ENCODE measurements around the gene CARF. TPM values are rescaled to one million over a fixed set of nuclear protein-coding genes. Genes with fewer than 3 reads are reported as not detected.

CARF gene
- total and polyA plus RNA-seq, 2 of the 13 experiments (the other 11 are each of a cell fraction or from before 2014, with no cell fraction given) = 3.0 to 5.4 TPM

DNA sequence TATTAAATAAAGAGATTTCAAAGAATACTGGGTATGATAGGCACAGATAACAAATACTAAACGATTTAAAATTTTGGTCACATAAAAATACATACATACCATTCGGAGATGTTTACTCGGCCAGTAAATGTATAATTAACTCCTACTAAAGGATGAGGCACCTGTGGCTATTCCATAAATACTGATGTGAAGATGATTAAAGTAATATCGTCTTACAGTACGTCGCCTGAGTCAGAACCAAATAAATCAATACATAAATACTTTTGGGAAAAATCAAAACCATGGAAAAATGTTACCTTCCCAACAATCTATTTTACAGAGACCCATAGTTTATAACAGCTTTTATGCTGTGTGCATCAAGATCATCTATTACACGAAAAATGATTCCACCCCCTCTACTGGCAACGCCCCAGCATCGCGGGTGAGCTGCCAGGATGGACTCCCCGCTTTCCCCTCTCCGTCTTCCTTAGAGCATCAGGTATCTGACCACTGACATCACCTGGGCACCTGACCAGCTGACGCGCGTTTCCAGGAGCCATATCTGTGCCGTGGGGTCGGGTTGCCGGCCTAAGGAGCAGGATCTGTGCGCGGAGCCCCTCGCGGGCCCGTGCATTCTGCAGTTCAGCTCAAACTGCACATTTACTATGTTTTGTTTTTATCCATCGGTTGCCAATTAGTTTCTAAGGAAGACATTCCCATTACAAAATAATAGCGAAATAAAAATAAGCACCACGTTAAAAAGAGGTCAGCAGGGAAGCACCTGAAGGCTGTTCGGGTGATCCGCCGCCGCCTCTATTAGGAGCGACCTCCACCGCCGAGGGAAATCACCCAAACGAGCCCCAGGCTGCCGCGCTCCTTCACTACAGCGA, 41.4 kb upstream of the CARF start (continued):
- TF ChIP-seq, protein P1, sequence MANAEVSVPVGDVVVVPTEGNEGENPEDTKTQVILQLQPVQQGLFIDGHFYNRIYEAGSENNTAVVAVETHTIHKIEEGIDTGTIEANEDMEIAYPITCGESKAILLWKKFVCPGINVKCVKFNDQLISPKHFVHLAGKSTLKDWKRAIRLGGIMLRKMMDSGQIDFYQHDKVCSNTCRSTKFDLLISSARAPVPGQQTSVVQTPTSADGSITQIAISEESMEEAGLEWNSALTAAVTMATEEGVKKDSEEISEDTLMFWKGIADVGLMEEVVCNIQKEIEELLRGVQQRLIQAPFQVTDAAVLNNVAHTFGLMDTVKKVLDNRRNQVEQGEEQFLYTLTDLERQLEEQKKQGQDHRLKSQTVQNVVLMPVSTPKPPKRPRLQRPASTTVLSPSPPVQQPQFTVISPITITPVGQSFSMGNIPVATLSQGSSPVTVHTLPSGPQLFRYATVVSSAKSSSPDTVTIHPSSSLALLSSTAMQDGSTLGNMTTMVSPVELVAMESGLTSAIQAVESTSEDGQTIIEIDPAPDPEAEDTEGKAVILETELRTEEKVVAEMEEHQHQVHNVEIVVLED (CRISPR knock-in tag; IDR thresholded peaks at IDR 0.05; ENCODE audit: borderline replicate concordance) = peak; percentile 28; the same call in 1 of the 2 replicates
- TF ChIP-seq ZNF101 (CRISPR knock-in tag; IDR thresholded peaks at IDR 0.05; ENCODE audit: borderline replicate concordance, low read depth) = no peak
- TF ChIP-seq ZBTB20 (CRISPR knock-in tag; IDR thresholded peaks at IDR 0.05; ENCODE audit: borderline replicate concordance, low read depth) = peak; percentile 50; the same call in 1 of the 2 replicates
- TF ChIP-seq, protein P2, sequence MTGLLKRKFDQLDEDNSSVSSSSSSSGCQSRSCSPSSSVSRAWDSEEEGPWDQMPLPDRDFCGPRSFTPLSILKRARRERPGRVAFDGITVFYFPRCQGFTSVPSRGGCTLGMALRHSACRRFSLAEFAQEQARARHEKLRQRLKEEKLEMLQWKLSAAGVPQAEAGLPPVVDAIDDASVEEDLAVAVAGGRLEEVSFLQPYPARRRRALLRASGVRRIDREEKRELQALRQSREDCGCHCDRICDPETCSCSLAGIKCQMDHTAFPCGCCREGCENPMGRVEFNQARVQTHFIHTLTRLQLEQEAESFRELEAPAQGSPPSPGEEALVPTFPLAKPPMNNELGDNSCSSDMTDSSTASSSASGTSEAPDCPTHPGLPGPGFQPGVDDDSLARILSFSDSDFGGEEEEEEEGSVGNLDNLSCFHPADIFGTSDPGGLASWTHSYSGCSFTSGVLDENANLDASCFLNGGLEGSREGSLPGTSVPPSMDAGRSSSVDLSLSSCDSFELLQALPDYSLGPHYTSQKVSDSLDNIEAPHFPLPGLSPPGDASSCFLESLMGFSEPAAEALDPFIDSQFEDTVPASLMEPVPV (CRISPR knock-in tag; IDR thresholded peaks at IDR 0.05) = peak; percentile 15; the same call in 1 of the 2 replicates
- no peak for TF ChIP-seq PAWR (CRISPR knock-in tag; IDR thresholded peaks at IDR 0.05; ENCODE audit: borderline replicate concordance)
- no peak for TF ChIP-seq IKZF5 (CRISPR knock-in tag; IDR thresholded peaks at IDR 0.05)
- peak; percentile 31; the same call in 1 of the 2 replicates for TF ChIP-seq ZNF782 (CRISPR knock-in tag; IDR thresholded peaks at IDR 0.05; ENCODE audit: borderline replicate concordance)
- TF ChIP-seq, protein P3, sequence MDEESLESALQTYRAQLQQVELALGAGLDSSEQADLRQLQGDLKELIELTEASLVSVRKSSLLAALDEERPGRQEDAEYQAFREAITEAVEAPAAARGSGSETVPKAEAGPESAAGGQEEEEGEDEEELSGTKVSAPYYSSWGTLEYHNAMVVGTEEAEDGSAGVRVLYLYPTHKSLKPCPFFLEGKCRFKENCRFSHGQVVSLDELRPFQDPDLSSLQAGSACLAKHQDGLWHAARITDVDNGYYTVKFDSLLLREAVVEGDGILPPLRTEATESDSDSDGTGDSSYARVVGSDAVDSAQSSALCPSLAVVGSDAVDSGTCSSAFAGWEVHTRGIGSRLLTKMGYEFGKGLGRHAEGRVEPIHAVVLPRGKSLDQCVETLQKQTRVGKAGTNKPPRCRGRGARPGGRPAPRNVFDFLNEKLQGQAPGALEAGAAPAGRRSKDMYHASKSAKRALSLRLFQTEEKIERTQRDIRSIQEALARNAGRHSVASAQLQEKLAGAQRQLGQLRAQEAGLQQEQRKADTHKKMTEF (CRISPR knock-in tag; IDR thresholded peaks at IDR 0.05) = no peak
- TF ChIP-seq ZNF292 (CRISPR knock-in tag; IDR thresholded peaks at IDR 0.05; ENCODE audit: borderline replicate concordance, low read depth) = peak; percentile 55; the same call in 1 of the 2 replicates
- TF ChIP-seq, protein P4, sequence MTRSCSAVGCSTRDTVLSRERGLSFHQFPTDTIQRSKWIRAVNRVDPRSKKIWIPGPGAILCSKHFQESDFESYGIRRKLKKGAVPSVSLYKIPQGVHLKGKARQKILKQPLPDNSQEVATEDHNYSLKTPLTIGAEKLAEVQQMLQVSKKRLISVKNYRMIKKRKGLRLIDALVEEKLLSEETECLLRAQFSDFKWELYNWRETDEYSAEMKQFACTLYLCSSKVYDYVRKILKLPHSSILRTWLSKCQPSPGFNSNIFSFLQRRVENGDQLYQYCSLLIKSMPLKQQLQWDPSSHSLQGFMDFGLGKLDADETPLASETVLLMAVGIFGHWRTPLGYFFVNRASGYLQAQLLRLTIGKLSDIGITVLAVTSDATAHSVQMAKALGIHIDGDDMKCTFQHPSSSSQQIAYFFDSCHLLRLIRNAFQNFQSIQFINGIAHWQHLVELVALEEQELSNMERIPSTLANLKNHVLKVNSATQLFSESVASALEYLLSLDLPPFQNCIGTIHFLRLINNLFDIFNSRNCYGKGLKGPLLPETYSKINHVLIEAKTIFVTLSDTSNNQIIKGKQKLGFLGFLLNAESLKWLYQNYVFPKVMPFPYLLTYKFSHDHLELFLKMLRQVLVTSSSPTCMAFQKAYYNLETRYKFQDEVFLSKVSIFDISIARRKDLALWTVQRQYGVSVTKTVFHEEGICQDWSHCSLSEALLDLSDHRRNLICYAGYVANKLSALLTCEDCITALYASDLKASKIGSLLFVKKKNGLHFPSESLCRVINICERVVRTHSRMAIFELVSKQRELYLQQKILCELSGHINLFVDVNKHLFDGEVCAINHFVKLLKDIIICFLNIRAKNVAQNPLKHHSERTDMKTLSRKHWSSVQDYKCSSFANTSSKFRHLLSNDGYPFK (CRISPR knock-in tag; IDR thresholded peaks at IDR 0.05; ENCODE audit: borderline replicate concordance) = 0 out of 2 replicates have a peak, but pooled peaks have one; percentile 48
- no peak for TF ChIP-seq FOXJ3 (CRISPR knock-in tag; IDR thresholded peaks at IDR 0.05; ENCODE audit: borderline replicate concordance)
- TF ChIP-seq HMGA1 (CRISPR knock-in tag; conservative IDR thresholded peaks at IDR 0.05) = no peak
- no peak for TF ChIP-seq ZNF354B (CRISPR knock-in tag; IDR thresholded peaks at IDR 0.05)
- TF ChIP-seq JUN (CRISPR knock-in tag; IDR thresholded peaks at IDR 0.05) = no peak
- TF ChIP-seq RFXANK (CRISPR knock-in tag; IDR thresholded peaks at IDR 0.05) = no peak

All from HepG2 (cell line).